Mucosa of stomach (tissue), 1 donor: ENCODE data around the gene DAPL1.

Experiments
- H3K27me3 ChIP-seq: one replicate; pipeline ENCODE4 v1.7.0; 2013; ENCODE audit warnings: mild to moderate bottlenecking, low read length; ENCODE audit not compliant: control insufficient read depth, insufficient read depth
- H3K36me3 ChIP-seq: one replicate; pipeline ENCODE4 v1.7.0; 2013; ENCODE audit warnings: low read length; ENCODE audit not compliant: control insufficient read depth, insufficient read depth
- H3K4me1 ChIP-seq: one replicate; pipeline ENCODE4 v1.7.0; 2013; ENCODE audit warnings: mild to moderate bottlenecking, low read length; ENCODE audit not compliant: control insufficient read depth, insufficient read depth
- H3K4me3 ChIP-seq: one replicate; pipeline ENCODE4 v1.7.0; 2013; ENCODE audit warnings: low read length
- H3K9ac ChIP-seq: one replicate; pipeline ENCODE4 v1.7.0; 2013; ENCODE audit warnings: mild to moderate bottlenecking, low read length, moderate library complexity
- H3K9me3 ChIP-seq: one replicate; pipeline ENCODE4 v1.7.0; 2013; ENCODE audit warnings: mild to moderate bottlenecking, low read length, moderate library complexity; ENCODE audit not compliant: control insufficient read depth
- donor health status: Pancreatic carcinoma.

Gene DAPL1

DNA sequence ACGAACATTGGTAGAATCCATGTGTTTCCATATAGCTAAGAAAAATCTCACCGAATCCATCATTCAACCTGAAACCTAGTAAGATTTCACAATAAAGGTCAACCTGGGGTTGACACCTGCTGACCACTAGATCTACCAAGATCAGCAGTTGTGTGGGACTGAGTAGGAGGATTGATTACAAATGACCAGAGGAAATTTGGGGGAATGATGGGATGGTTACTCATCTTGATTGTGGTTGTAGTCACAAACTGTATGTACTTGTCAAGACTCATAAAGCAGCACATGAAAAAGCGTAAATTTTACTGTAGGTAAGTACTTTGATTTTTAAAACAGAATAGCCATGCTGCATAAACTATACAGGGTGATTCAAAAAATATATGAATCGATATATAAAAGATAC lies 14.7 kb downstream of the DAPL1 start:
- Histone ChIP-seq H3K36me3 (no peaks in the 10 kb centered on the region), H3K4me3 (no peak overlapping the region), H3K4me1 (peaks cover 12% of the 10 kb centered on the region), H3K27me3 (no peaks in the 10 kb centered on the region), H3K9me3 (no peaks in the 10 kb centered on the region), H3K9ac (no peak overlapping the region)

- Histone ChIP-seq H3K9ac (no peak overlapping the region), H3K27me3 (no peaks in the 10 kb centered on the region), H3K9me3 (no peaks in the 10 kb centered on the region), H3K36me3 (no peaks in the 10 kb centered on the region), H3K4me1 (peaks cover 12% of the 10 kb centered on the region), H3K4me3 (no peak overlapping the region)
Measured at GRCh38 chr2:158810731-158811460, 15.8 kb downstream of the DAPL1 start.

DNA sequence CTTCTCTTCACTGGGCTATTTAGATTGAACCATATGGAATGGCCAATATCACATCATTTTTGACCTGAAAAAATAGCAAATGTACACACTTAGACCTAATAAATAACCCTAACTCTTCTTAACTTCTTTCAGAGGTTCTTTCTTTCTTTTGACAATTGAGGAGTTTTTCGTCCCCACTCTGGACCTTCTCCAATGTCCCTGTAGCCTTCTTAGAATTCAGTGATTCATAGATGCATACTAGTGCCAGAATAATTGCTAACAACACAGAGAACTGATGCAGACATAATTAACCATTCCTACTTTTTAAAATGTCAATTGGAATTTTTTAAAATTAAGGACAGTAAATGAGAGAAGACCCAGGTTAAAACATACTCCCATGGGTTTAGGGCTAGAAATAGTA lies 20.0 kb downstream of the DAPL1 start:
- peaks cover 12% of the 10 kb centered on the region for H3K4me1 ChIP-seq
- no peaks in the 10 kb centered on the region for H3K9me3 ChIP-seq
- H3K27me3 ChIP-seq, result no peaks in the 10 kb centered on the region
- no peaks in the 10 kb centered on the region for H3K36me3 ChIP-seq
- H3K4me3 ChIP-seq, result no peak overlapping the region
- H3K9ac ChIP-seq, result no peak overlapping the region

DNA sequence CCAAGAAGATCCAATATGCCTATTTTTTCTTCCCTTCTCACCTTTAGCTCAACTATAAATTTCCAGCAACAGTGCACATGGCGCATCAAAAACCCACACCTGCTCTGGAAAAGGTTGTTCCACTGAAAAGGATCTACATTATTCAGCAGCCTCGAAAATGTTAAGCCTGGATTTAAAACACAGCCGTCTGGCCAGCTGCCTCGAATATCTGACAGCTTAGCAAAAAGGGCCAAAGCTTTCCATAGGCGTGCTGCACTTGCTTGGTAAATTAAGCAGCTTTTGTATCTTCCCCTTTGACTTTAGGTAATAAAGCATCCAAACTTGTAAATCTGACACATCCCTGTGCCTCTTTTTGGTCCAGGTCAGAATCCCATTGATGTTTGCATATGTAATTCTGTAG lies 20.5 kb downstream of the DAPL1 start:
- Histone ChIP-seq H3K9me3 (no peaks in the 10 kb centered on the region), H3K4me1 (peaks cover 12% of the 10 kb centered on the region), H3K36me3 (no peaks in the 10 kb centered on the region), H3K27me3 (no peaks in the 10 kb centered on the region), H3K4me3 (no peak overlapping the region), H3K9ac (no peak overlapping the region)

- Histone ChIP-seq H3K4me3 (no peak overlapping the region), H3K36me3 (no peaks in the 10 kb centered on the region), H3K4me1 (peaks cover 5% of the 10 kb centered on the region), H3K9me3 (no peaks in the 10 kb centered on the region), H3K27me3 (no peaks in the 10 kb centered on the region), H3K9ac (no peak overlapping the region)
Measured at GRCh38 chr2:158817588-158817987, 22.5 kb downstream of the DAPL1 start.

DNA sequence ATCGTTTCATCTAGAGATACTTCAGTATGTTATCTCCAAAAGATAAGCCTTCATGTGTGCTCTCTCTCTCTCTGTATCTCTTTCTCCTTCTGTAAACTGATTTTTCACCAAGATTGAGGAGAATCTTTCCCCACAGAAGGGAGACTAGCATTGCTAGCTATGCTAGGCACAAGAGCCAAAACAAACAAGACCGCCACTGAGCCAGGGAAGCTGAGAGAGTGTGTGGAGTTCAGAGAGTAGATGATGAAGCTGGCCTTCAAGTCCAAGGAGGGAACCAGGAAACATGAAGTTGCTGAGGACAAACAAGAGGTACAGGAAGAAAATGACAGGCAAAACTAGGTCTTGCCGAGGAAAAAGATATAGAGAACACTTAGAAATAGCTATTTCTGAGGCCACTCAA lies 23.4 kb downstream of the DAPL1 start:
- H3K36me3 ChIP-seq, result no peaks in the 10 kb centered on the region
- no peaks in the 10 kb centered on the region for H3K27me3 ChIP-seq
- peaks cover 5% of the 10 kb centered on the region for H3K4me1 ChIP-seq
- H3K9ac ChIP-seq, result no peak overlapping the region
- no peaks in the 10 kb centered on the region for H3K9me3 ChIP-seq
- H3K4me3 ChIP-seq, result no peak overlapping the region

DNA sequence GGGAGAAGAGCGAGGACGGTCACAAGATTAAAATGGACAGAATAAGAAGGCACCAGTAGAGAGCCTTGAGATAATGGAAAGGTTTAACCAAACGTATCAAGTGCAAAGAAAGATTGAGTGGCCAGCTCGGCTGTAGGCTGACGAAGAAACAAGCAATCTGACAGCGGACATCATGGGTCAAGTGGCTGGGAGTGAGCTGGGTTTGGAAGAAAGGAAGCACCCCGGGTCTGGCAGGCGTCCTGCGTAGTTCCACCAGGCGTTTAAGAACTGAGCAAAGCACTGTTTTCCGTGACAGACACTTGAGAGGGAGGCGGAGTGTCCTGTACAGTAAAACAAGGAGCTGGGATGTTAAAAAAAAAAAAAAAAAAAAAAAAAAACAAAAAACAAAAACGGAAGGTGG lies 27.1 kb downstream of the DAPL1 start:
- Histone ChIP-seq H3K9ac (no peak overlapping the region), H3K27me3 (no peaks in the 10 kb centered on the region), H3K4me1 (no peaks in the 10 kb centered on the region), H3K36me3 (no peaks in the 10 kb centered on the region), H3K4me3 (no peak overlapping the region), H3K9me3 (no peaks in the 10 kb centered on the region)

DNA sequence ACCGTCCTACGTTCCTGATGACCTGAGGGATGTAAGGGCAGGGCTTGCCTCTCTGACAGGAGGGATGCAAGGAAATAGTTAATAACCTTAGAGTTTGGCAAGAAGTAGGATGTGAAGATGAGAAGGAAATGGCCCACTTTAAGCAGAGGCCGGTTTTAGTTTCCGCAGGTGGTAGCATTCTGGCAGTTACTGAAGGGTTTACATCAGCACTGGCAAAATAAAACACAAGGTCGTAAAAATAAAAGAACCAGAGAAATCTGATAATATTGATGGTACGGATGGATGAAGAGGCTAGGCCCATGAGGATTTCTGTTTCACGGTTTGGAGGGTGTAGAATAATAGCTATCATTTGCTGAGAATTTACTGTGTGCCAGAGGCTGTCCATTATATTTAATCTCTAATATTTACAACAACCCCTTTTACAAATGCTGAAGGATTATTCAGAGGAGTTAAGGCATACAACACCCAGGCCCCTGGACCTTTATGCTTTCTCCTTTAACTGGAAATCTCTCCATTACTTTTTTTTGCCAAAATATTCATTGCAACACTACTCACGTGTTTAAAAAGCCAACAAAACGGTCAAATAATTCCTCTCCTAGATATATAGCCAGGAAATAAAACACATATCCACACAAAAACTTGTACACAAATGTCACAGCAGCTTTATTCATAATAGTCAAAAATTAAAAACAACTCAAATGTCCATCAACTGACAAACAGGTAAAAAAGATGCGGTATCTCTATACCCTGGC lies 28.5 kb downstream of the DAPL1 start:
- H3K4me3 ChIP-seq, result no peak overlapping the region
- no peaks in the 10 kb centered on the region for H3K36me3 ChIP-seq
- H3K9me3 ChIP-seq, result no peaks in the 10 kb centered on the region

DNA sequence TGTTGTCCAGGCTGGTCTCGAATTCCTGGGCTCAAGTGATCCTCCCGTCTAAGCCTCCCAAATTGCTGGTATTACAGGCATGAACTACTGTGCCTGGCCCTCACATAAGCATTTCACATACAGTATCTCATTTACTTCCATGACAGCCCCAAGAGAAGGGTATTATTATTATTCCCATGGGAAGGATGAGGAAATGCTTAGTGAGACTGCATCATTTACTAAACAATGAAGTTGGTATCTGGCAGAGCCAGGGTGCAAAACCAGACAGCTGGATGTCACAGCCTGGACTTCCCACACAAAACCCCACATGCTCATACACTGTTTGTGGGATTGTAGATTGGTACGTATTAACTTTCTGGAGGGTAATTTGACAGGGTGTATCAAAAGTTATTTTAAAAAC lies 29.9 kb downstream of the DAPL1 start:
- H3K9ac ChIP-seq, result no peak overlapping the region
- H3K27me3 ChIP-seq, result no peaks in the 10 kb centered on the region
- no peak overlapping the region for H3K4me3 ChIP-seq
- no peaks in the 10 kb centered on the region for H3K9me3 ChIP-seq
- no peaks in the 10 kb centered on the region for H3K4me1 ChIP-seq
- no peaks in the 10 kb centered on the region for H3K36me3 ChIP-seq

More for the DNA sequence above, 28.5 kb downstream of the DAPL1 start:
- H3K9ac ChIP-seq, result no peak overlapping the region
- H3K27me3 ChIP-seq, result no peaks in the 10 kb centered on the region
- no peaks in the 10 kb centered on the region for H3K4me1 ChIP-seq

- H3K9me3 ChIP-seq, result no peaks in the 10 kb centered on the region
Measured at GRCh38 chr2:158826965-158827364, 31.8 kb downstream of the DAPL1 start.

DNA sequence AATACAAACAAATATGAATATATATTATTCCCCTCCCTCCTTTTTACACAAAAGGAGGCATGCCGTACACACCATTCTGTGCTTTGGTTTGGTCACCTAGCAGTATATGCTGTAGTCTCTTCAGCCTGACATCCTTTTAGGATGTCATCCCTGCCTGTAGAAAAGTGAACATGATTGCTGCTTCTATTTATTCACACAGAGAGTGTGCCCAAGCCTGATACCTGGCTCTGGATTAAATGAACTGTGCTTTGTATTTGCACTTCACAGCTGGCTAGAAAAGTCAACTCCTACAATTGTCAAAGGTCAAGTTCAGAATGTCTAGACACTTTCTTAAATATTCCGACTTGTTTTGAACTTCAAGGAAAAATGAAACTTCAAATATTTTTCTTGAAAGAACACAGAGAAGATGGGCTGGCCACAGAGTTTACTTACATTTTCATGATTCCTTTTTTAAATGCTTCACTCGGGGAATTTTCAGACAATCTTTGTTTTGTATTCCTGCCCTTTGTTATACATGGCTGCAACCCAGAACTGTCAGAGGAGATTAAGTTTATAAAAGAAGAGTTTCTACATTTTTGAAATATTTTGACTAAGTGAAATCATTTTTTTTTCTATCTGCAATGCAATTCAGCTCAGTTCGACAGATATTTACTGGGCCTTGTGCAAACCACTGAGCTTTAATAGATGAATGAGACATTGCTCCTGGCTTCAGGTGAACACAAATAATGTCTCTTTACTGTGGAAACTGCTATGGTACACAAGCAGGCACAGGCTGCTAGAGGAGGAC lies 33.5 kb downstream of the DAPL1 start:
- Histone ChIP-seq H3K27me3 (no peaks in the 10 kb centered on the region), H3K9me3 (no peaks in the 10 kb centered on the region), H3K4me1 (no peaks in the 10 kb centered on the region), H3K4me3 (no peak overlapping the region), H3K36me3 (no peaks in the 10 kb centered on the region), H3K9ac (no peak overlapping the region)

More at GRCh38 chr2:158826965-158827364, 31.8 kb downstream of the DAPL1 start:
- Histone ChIP-seq H3K4me1 (no peaks in the 10 kb centered on the region), H3K4me3 (no peak overlapping the region), H3K27me3 (no peaks in the 10 kb centered on the region), H3K36me3 (no peaks in the 10 kb centered on the region), H3K9ac (no peak overlapping the region)

DNA sequence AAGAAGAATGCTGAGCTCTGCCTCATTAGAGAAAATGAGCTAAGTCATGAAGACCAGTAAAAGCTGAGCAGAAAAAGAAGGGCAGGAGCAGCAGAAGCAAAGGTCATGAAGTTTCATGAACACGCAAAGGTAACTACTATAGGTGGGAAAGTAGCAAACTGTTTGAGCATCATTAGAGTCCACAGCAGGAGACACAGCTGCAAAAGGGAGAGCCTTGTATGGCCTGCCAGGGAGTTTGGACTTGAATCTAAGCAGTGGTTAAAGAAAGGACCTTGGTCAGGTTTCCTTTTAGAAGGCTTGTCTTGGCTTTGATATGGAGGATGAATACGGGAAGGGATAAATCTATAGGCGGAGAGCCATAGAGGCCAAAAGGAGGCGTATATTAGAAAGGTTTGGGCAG lies 34.0 kb downstream of the DAPL1 start:
- H3K36me3 ChIP-seq, result no peaks in the 10 kb centered on the region
- H3K27me3 ChIP-seq, result no peaks in the 10 kb centered on the region
- no peak overlapping the region for H3K9ac ChIP-seq
- H3K9me3 ChIP-seq, result no peaks in the 10 kb centered on the region
- no peak overlapping the region for H3K4me3 ChIP-seq
- no peaks in the 10 kb centered on the region for H3K4me1 ChIP-seq
